H9 (cell line): ENCODE data around the gene IWS1. TPM values are rescaled to one million over a fixed set of nuclear protein-coding genes. Genes with fewer than 3 reads are reported as not detected.
"Not testable (repeated sequence)": the region's sequence is repeated elsewhere in the genome, so short reads cannot be mapped to it uniquely, and the experiment has no call there.

Source experiments
- DNase-seq: peaks from one replicate; pipeline ENCODE4 v3.0.0-alpha.2; 2017
- H2AFZ ChIP-seq: one replicate; pipeline ENCODE4 v1.6.1; 2013; ENCODE audit warnings: mild to moderate bottlenecking, low read length, control low read depth, moderate library complexity
- H2AK5ac ChIP-seq: 2 replicates; pipeline ENCODE4 v1.6.1; 2013; ENCODE audit warnings: low read length, control low read depth, mixed read lengths; ENCODE audit not compliant: insufficient read length
- H2BK120ac ChIP-seq: one replicate; pipeline ENCODE4 v1.6.1; 2013; ENCODE audit warnings: low read depth, mild to moderate bottlenecking, low read length, control low read depth, inconsistent platforms; ENCODE audit not compliant: poor library complexity, severe bottlenecking
- H2BK12ac ChIP-seq: 2 replicates; pipeline ENCODE4 v1.6.1; 2013; ENCODE audit warnings: low read length, control low read depth, mixed read lengths, low read depth; ENCODE audit not compliant: insufficient read length
- H2BK15ac ChIP-seq: 2 replicates; pipeline ENCODE4 v1.6.1; 2013; ENCODE audit warnings: low read depth, low read length, control low read depth
- H2BK20ac ChIP-seq: one replicate; pipeline ENCODE4 v1.6.1; 2013; ENCODE audit warnings: low read depth, mild to moderate bottlenecking, low read length, control low read depth, inconsistent platforms; ENCODE audit not compliant: poor library complexity, severe bottlenecking
- H2BK5ac ChIP-seq: 2 replicates; pipeline ENCODE4 v1.6.1; 2013; ENCODE audit warnings: low read length, control low read depth, mixed read lengths; ENCODE audit not compliant: insufficient read length
- H3K14ac ChIP-seq: 2 replicates; pipeline ENCODE4 v1.6.1; 2013; ENCODE audit warnings: low read length, control low read depth; ENCODE audit not compliant: insufficient read depth
- H3K18ac ChIP-seq: 2 replicates; pipeline ENCODE4 v1.6.1; 2013; ENCODE audit warnings: low read depth, mild to moderate bottlenecking, mixed read lengths, low read length, control low read depth; ENCODE audit not compliant: insufficient read length
- H3K23ac ChIP-seq: 2 replicates; pipeline ENCODE4 v1.6.1; 2013; ENCODE audit warnings: low read length, control low read depth, mixed read lengths, low read depth; ENCODE audit not compliant: insufficient read length
- H3K23me2 ChIP-seq: 2 replicates; pipeline ENCODE4 v1.6.1; 2013; ENCODE audit warnings: low read depth, mild to moderate bottlenecking, mixed read lengths, low read length, control low read depth; ENCODE audit not compliant: insufficient read length, poor library complexity, severe bottlenecking
- H3K27ac ChIP-seq: 2 replicates; pipeline ENCODE4 v1.5.1; 2013; ENCODE audit warnings: low read length, control low read depth, mixed read lengths, low read depth; ENCODE audit not compliant: insufficient read length
- H3K27me3 ChIP-seq: 2 replicates; pipeline ENCODE4 v1.6.1; 2013; ENCODE audit warnings: low read length, control low read depth, inconsistent platforms; ENCODE audit not compliant: insufficient read depth
- H3K4ac ChIP-seq: 2 replicates; pipeline ENCODE4 v1.6.1; 2013; ENCODE audit warnings: low read depth, mild to moderate bottlenecking, control low read depth, inconsistent platforms, low read length, moderate library complexity
- H3K4me1 ChIP-seq: 2 replicates; pipeline ENCODE4 v1.6.1; 2013; ENCODE audit warnings: low read length, control low read depth, inconsistent platforms; ENCODE audit not compliant: insufficient read depth
- H3K4me2 ChIP-seq: 2 replicates; pipeline ENCODE4 v1.6.1; 2013; ENCODE audit warnings: low read length, control low read depth, mixed read lengths; ENCODE audit not compliant: insufficient read length, insufficient read depth
- H3K56ac ChIP-seq: 2 replicates; pipeline ENCODE4 v1.6.1; 2013; ENCODE audit warnings: low read depth, mild to moderate bottlenecking, mixed read lengths, low read length, control low read depth; ENCODE audit not compliant: insufficient read length
- H3K79me1 ChIP-seq: 2 replicates; pipeline ENCODE4 v1.6.1; 2013; ENCODE audit warnings: low read depth, mild to moderate bottlenecking, moderate library complexity, low read length, control low read depth, inconsistent platforms; ENCODE audit not compliant: insufficient read depth, poor library complexity, severe bottlenecking
- H3K79me2 ChIP-seq: 2 replicates; pipeline ENCODE4 v1.6.1; 2013; ENCODE audit warnings: low read length, control low read depth, inconsistent platforms; ENCODE audit not compliant: insufficient read depth
- H3K9ac ChIP-seq: 2 replicates; pipeline ENCODE4 v1.6.1; 2013; ENCODE audit warnings: low read length, control low read depth, mixed read lengths; ENCODE audit not compliant: insufficient read length; ENCODE audit errors: extremely low read depth
- H3K9me3 ChIP-seq: one replicate; pipeline ENCODE4 v1.6.1; 2013; ENCODE audit warnings: low read depth, low read length, inconsistent platforms; ENCODE audit not compliant: control insufficient read depth
- H3T11ph ChIP-seq: one replicate; pipeline ENCODE4 v1.6.1; 2013; ENCODE audit warnings: mild to moderate bottlenecking, low read length, control low read depth, inconsistent platforms
- H4K20me1 ChIP-seq: one replicate; pipeline ENCODE4 v1.6.1; 2013; ENCODE audit not compliant: control insufficient read depth, insufficient read length, insufficient read depth
- H4K5ac ChIP-seq: 2 replicates; pipeline ENCODE4 v1.6.1; 2013; ENCODE audit warnings: low read depth, mild to moderate bottlenecking, mixed read lengths, low read length, control low read depth; ENCODE audit not compliant: insufficient read length
- H4K8ac ChIP-seq: replicated peaks from 2 replicates; pipeline ENCODE4 v1.6.1; 2013; ENCODE audit warnings: low read length, control low read depth, mixed read lengths, low read depth; ENCODE audit not compliant: insufficient read length
- H4K91ac ChIP-seq: 2 replicates; pipeline ENCODE4 v1.6.1; 2013; ENCODE audit warnings: low read depth, mild to moderate bottlenecking, moderate library complexity, mixed read lengths, low read length, control low read depth; ENCODE audit not compliant: insufficient read length
- H3K27ac Mint-ChIP-seq, 3 experiments: 2 replicates in 2 of 3; 3 replicates in 1 of 3; pipeline ENCODE4 v1.8.0; 2020 to 2021; ENCODE audit warnings: mixed read lengths in 3 of 3, mild to moderate bottlenecking in 1 of 3, moderate library complexity in 1 of 3
- H3K27me3 Mint-ChIP-seq: 2 replicates; pipeline ENCODE4 v1.8.0; 2021; ENCODE audit warnings: low read depth, mild to moderate bottlenecking, moderate library complexity, mixed read lengths
- H3K36me3 Mint-ChIP-seq, 3 experiments: 2 replicates in 2 of 3; 3 replicates in 1 of 3; pipeline ENCODE4 v1.8.0; 2020 to 2021; ENCODE audit warnings: low read depth in 3 of 3, mixed read lengths in 3 of 3; ENCODE audit not compliant: insufficient read depth in 1 of 3
- H3K4me1 Mint-ChIP-seq, 2 experiments: 2 replicates each; pipeline ENCODE4 v1.8.0; 2020; ENCODE audit warnings: mixed read lengths in 2 of 2
- H3K4me3 Mint-ChIP-seq, 2 experiments: 2 replicates in 1 of 2; 3 replicates in 1 of 2; pipeline ENCODE4 v1.8.0; 2020 to 2021; ENCODE audit warnings: mild to moderate bottlenecking in 2 of 2, mixed read lengths in 2 of 2, moderate library complexity in 1 of 2
- H3K9me3 Mint-ChIP-seq, 2 experiments: 2 replicates in 1 of 2; 3 replicates in 1 of 2; pipeline ENCODE4 v1.8.0; 2020; ENCODE audit warnings: mild to moderate bottlenecking in 2 of 2, mixed read lengths in 2 of 2, moderate library complexity in 1 of 2
- WGBS: extraction: QIAGEN DNeasy Blood & Tissue Kit; methylation state at CpG from one replicate; pipeline ENCODE4 v1.1.7; 2013; ENCODE audit warnings: missing lambda C conversion rate, low lambda C conversion rate, mixed read lengths; ENCODE audit not compliant: insufficient read length; ENCODE audit errors: extremely low coverage; 5-methylcytosine and 5-hydroxymethylcytosine counted together
- total RNA-seq: library from RNA; stranded (reverse); gene quantifications from 2 replicates; pipeline ENCODE4 v1.2.1, GENCODE V29; 2021
- TF ChIP-seq, protein P1 (sequence below): fragments of 200-600 bp; sonication (generic); conservative IDR thresholded peaks from 3 replicates; pipeline ENCODE4 v1.8.0; 2021; ENCODE audit warnings: antibody characterized with exemption, mild to moderate bottlenecking

Gene IWS1
- total RNA-seq, 1 experiment from 2014 or later: 66.2 TPM

DNA sequence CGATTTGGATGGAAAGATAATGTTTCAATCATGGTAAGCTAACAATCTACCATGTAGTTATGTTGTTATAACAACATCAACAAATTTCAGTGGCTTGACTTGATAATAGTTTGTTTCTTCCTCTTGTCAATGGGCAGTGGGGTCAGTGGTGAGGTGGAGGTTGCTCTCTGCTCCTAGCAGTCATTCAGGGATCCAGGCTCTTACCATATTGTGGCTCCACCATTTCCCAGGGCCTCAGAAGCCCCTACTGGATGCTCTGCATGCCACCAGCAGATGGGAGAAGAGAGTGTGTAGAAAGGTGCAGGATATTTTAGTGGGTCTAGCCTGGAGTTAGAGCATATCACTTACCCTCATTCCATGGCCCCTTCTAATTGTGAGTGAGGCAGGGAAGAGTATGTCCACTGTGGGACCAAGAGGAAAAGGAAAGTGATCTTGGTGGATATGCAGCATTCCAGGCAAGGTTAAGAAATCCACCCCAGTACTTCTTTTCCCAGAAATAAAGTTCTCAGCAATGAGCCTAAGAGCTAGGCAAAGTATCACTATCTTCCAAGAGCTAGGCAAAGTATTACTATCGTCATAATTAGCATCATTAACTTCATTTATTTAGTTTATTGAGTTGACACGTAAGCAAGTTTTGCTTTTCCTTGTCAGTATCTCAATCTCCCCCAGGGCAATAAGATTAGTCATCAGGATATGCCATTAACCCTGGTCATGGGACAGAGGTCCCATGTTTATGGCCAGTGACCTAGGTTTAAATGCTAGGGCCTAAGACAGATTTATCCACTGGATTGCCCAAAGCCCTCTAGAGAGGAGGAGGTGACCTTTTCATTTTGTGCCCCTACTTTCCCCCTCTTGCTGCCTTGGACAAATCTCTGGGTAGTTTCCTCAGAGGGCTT, 4.2 kb upstream of the IWS1 start:
- Histone ChIP-seq H3K27ac (no peak overlapping the region), H3K4me2 (no peak overlapping the region), H3K18ac (no peak overlapping the region), H4K91ac (no peak overlapping the region), H2BK15ac (no peak overlapping the region), H3K23ac (no peak overlapping the region), H2AK5ac (no peak overlapping the region), H3K79me1 (no peaks in the 10 kb centered on the region), H2BK120ac (no peak overlapping the region), H3K23me2 (peaks cover 7% of the 10 kb centered on the region), H3K27me3 (no peaks in the 10 kb centered on the region), H2BK12ac (no peak overlapping the region), H2BK20ac (no peak overlapping the region), H4K20me1 (no peaks in the 10 kb centered on the region), H2AFZ (no peak overlapping the region), H3K56ac (no peak overlapping the region), H3K4ac (no peak overlapping the region), H3K4me1 (no peaks in the 10 kb centered on the region; the same call in 1 of the 2 replicates), H3K9ac (no peak overlapping the region), H4K5ac (no peak overlapping the region), H4K8ac (no peak overlapping the region), H3K79me2 (peaks cover 2% of the 10 kb centered on the region; the same call in 1 of the 2 replicates), H3T11ph (no peak overlapping the region), H2BK5ac (no peak overlapping the region), H3K14ac (no peak overlapping the region), H3K9me3 (no peaks in the 10 kb centered on the region)
- peaks cover 6 to 7% of the 10 kb centered on the region in 2 experiments for H3K9me3 Mint-ChIP-seq
- H3K4me3 Mint-ChIP-seq: no peak overlapping the region; a peak in 1 of 5 replicates
- DNase-seq: no peak
- peak overlapping the region in 1 of 3 experiments; percentile 49; a peak in 1 of 7 replicates for H3K27ac Mint-ChIP-seq
- TF ChIP-seq, protein P1, sequence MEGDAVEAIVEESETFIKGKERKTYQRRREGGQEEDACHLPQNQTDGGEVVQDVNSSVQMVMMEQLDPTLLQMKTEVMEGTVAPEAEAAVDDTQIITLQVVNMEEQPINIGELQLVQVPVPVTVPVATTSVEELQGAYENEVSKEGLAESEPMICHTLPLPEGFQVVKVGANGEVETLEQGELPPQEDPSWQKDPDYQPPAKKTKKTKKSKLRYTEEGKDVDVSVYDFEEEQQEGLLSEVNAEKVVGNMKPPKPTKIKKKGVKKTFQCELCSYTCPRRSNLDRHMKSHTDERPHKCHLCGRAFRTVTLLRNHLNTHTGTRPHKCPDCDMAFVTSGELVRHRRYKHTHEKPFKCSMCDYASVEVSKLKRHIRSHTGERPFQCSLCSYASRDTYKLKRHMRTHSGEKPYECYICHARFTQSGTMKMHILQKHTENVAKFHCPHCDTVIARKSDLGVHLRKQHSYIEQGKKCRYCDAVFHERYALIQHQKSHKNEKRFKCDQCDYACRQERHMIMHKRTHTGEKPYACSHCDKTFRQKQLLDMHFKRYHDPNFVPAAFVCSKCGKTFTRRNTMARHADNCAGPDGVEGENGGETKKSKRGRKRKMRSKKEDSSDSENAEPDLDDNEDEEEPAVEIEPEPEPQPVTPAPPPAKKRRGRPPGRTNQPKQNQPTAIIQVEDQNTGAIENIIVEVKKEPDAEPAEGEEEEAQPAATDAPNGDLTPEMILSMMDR: no peak; the same call in 2 of the 3 replicates
- peaks cover 0 to 3% (median 0%) of the 10 kb centered on the region in 3 experiments; a peak in 3 of 7 replicates for H3K36me3 Mint-ChIP-seq
- peaks cover 14% of the 10 kb centered on the region for H3K27me3 Mint-ChIP-seq
- no CpG with 5 or more reads among the region's 3 CpGs for WGBS
- peaks cover 16% of the 10 kb centered on the region in 2 experiments for H3K4me1 Mint-ChIP-seq

DNA sequence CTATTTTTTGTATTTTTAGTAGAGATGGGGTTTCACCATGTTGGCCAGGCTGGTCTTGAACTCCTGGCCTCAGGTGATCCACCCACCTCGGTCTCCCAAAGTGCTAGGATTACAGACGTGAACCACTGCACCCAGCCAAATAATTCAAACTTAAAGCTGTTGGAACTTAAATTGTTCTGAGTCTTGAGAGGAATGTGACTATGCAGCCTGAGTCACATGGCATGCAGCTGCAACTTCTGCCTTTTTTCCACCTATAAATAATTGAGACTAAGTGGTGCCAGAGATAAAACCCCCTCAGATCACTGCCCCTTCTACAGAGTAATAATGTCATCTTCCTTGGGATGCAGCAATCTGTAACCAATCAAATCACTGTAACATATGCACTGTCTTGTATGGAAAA, 3.1 kb upstream of the IWS1 start:
- not testable (repeated sequence) for H3K4me1 ChIP-seq, H3K23ac ChIP-seq, H3K9me3 Mint-ChIP-seq, H2BK5ac ChIP-seq, H3K4ac ChIP-seq, DNase-seq, H3K18ac ChIP-seq, H4K91ac ChIP-seq, H3K27ac ChIP-seq, H4K5ac ChIP-seq, H3K27me3 ChIP-seq, H3K4me2 ChIP-seq, H4K8ac ChIP-seq, H3K56ac ChIP-seq, H3K14ac ChIP-seq, H2BK12ac ChIP-seq, H3K9ac ChIP-seq, H3K4me3 Mint-ChIP-seq, H2BK120ac ChIP-seq, H3K23me2 ChIP-seq, H3K36me3 Mint-ChIP-seq, H2BK15ac ChIP-seq, H3T11ph ChIP-seq, H3K9me3 ChIP-seq, H2AK5ac ChIP-seq, H2AFZ ChIP-seq, H3K27ac Mint-ChIP-seq, H4K20me1 ChIP-seq, H2BK20ac ChIP-seq, H3K79me1 ChIP-seq
- WGBS: no CpG with 5 or more reads among the region's 2 CpGs
- Mint-ChIP-seq H3K4me1 (peaks cover 16% of the 10 kb centered on the region in 2 experiments), H3K27me3 (peaks cover 14% of the 10 kb centered on the region)
- H3K79me2 ChIP-seq: peaks cover 10% of the 10 kb centered on the region; the same call in 1 of the 2 replicates
